Measurements from ENCODE around the gene OLFML2A. TPM values are rescaled to one million over a fixed set of nuclear protein-coding genes. Genes with fewer than 3 reads are reported as not detected.

Gene OLFML2A
- total and polyA plus RNA-seq, 2 of the 13 experiments (the other 11 are each of a cell fraction or from before 2014, with no cell fraction given) = 0.01 to 0.02 TPM

DNA sequence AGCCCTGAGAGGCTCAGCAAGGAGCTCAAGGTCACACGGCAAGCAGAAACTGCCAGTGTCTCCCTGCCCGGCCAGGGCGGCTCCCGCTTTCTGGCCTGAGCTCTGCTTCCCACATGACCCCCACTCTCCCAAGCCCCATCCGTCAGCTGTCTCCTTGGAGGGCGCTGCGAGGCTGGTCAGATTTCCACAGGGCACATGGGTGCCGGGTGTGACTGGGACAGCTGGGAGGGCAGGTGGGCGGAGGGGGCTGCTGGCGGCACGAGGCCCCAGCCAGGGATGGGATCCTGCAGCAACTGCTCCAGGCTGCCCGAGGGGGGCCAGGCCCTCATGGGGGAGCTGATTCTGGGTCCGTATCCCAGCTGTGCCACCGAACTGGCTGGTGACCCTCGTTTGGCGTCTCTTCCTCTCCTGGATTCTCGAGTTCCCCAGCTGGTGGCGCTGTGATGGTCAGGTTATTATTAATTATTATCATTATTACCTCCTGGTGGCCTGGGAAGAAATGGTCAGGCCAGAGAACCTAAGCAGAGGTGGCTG, 63.4 kb downstream of the OLFML2A start (continued):
- TF ChIP-seq ZNF597 (CRISPR knock-in tag; IDR thresholded peaks at IDR 0.05) (no peak), KDM2A (CRISPR knock-in tag; IDR thresholded peaks at IDR 0.05; ENCODE audit: borderline replicate concordance, low read depth) (no peak), ZMYM4 (CRISPR knock-in tag; IDR thresholded peaks at IDR 0.05) (no peak), ZNF761 (CRISPR knock-in tag; conservative IDR thresholded peaks at IDR 0.05) (no peak), MIXL1 (CRISPR knock-in tag; IDR thresholded peaks at IDR 0.05) (no peak), TARDBP (CRISPR knock-in tag; IDR thresholded peaks at IDR 0.05) (no peak)
- TF ChIP-seq, protein P1, sequence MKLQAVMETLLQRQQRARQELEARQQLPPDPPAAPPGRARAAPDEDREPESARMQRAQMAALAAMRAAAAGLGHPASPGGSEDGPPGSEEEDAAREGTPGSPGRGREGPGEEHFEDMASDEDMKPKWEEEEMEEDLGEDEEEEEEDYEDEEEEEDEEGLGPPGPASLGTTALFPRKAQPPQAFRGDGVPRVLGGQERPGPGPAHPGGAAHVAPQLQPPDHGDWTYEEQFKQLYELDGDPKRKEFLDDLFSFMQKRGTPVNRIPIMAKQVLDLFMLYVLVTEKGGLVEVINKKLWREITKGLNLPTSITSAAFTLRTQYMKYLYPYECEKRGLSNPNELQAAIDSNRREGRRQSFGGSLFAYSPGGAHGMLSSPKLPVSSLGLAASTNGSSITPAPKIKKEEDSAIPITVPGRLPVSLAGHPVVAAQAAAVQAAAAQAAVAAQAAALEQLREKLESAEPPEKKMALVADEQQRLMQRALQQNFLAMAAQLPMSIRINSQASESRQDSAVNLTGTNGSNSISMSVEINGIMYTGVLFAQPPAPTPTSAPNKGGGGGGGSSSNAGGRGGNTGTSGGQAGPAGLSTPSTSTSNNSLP (IDR thresholded peaks at IDR 0.05; ENCODE audit: low read depth, low read length) = peak; percentile 96
- TF ChIP-seq, protein P2, sequence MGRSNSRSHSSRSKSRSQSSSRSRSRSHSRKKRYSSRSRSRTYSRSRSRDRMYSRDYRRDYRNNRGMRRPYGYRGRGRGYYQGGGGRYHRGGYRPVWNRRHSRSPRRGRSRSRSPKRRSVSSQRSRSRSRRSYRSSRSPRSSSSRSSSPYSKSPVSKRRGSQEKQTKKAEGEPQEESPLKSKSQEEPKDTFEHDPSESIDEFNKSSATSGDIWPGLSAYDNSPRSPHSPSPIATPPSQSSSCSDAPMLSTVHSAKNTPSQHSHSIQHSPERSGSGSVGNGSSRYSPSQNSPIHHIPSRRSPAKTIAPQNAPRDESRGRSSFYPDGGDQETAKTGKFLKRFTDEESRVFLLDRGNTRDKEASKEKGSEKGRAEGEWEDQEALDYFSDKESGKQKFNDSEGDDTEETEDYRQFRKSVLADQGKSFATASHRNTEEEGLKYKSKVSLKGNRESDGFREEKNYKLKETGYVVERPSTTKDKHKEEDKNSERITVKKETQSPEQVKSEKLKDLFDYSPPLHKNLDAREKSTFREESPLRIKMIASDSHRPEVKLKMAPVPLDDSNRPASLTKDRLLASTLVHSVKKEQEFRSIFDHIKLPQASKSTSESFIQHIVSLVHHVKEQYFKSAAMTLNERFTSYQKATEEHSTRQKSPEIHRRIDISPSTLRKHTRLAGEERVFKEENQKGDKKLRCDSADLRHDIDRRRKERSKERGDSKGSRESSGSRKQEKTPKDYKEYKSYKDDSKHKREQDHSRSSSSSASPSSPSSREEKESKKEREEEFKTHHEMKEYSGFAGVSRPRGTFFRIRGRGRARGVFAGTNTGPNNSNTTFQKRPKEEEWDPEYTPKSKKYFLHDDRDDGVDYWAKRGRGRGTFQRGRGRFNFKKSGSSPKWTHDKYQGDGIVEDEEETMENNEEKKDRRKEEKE (IDR thresholded peaks at IDR 0.05) = no peak

Data from HepG2 (cell line).